SK-N-MC (cell line): ENCODE data around the gene DPYD.

Experiments used
- EZH2 ChIP-seq: fragments of 200-600 bp; sonication (generic); IDR thresholded peaks from one replicate; pipeline ENCODE4 v1.6.1; 2017; ENCODE audit warnings: antibody characterized with exemption
- FOXP2 ChIP-seq: optimal IDR thresholded peaks from 2 replicates; pipeline ENCODE3; 2011; ENCODE audit warnings: mild to moderate bottlenecking, moderate library complexity; ENCODE audit not compliant: insufficient read depth; ENCODE audit errors: extremely low read length, control extremely low read depth
- POLR2AphosphoS5 ChIP-seq: IDR thresholded peaks from 2 replicates; pipeline ENCODE4 v1.6.1; 2012; ENCODE audit warnings: mild to moderate bottlenecking, low read depth, low read length, borderline replicate concordance

- no peak for TF ChIP-seq EZH2
- no peak for TF ChIP-seq POLR2AphosphoS5
- no peak for TF ChIP-seq FOXP2
Measured at GRCh38 chr1:97196825-97197516, 723.9 kb downstream of the DPYD start.
